Left ventricle myocardium inferior (tissue), 1 donor: ENCODE results near the gene GCK. TPM values are rescaled to one million over a fixed set of nuclear protein-coding genes. Genes with fewer than 3 reads are reported as not detected.

ENCODE experiments used
- DNase-seq: peaks from one replicate; pipeline ENCODE4 v3.0.0-alpha.2; 2020
- H3K27ac ChIP-seq: fragments of 200-600 bp; replicated peaks from 2 replicates; pipeline ENCODE4 v1.8.0; 2021
- H3K27me3 ChIP-seq: fragments of 200-600 bp; 2 replicates; pipeline ENCODE4 v1.8.0; 2021; ENCODE audit warnings: low read depth
- H3K36me3 ChIP-seq: fragments of 200-600 bp; 2 replicates; pipeline ENCODE4 v1.8.0; 2021
- H3K4me1 ChIP-seq: fragments of 200-600 bp; 2 replicates; pipeline ENCODE4 v1.8.0; 2021
- H3K4me3 ChIP-seq: fragments of 200-600 bp; 2 replicates; pipeline ENCODE4 v1.8.0; 2021; ENCODE audit warnings: mild to moderate bottlenecking, moderate library complexity
- H3K9me3 ChIP-seq: fragments of 200-600 bp; replicated peaks from 2 replicates; pipeline ENCODE4 v1.8.0; 2021
- CTCF ChIP-seq: fragments of 200-600 bp; IDR thresholded peaks from 2 replicates; pipeline ENCODE4 v1.8.0; 2021; ENCODE audit warnings: antibody characterized with exemption, mild to moderate bottlenecking, borderline replicate concordance
- intact Hi-C: fragments of 100-400 bp; cut with micrococcal nuclease; formaldehyde crosslinking; loops from one replicate; pipeline ENCODE4 v1.11.0; 2022
- total RNA-seq: library from RNA; stranded (reverse); fragmentation: NEBNext Ultra II Directional; extraction: Animal tissue kit (Norgen Biotek cat#: 25700); gene quantifications from one replicate; pipeline ENCODE4 v1.2.1, GENCODE V29; 2021
- donor health status: DM: no; HTN: yes; CAD: no; lungs with severe emphysema.

GCK gene
- total RNA-seq, 1 donor from 2014 or later = 0.49 TPM

GRCh38 chr7:44110719-44111635 is 78.3 kb downstream of the GCK start:
- intact Hi-C loops = no loop called here
- H3K9me3 ChIP-seq = no peaks in the 10 kb centered on the region
- H3K27me3 ChIP-seq = no peaks in the 10 kb centered on the region
- no peak overlapping the region for H3K4me3 ChIP-seq
- H3K4me1 ChIP-seq = peaks cover 22% of the 10 kb centered on the region
- no peak for DNase-seq
- no peak overlapping the region for H3K27ac ChIP-seq
- peaks cover 9% of the 10 kb centered on the region for H3K36me3 ChIP-seq
- TF ChIP-seq CTCF = no peak

GRCh38 chr7:44109991-44110390 is 79.2 kb downstream of the GCK start:
- Histone ChIP-seq H3K4me3 (no peak overlapping the region), H3K27me3 (peaks cover 2% of the 10 kb centered on the region), H3K4me1 (peaks cover 24% of the 10 kb centered on the region), H3K27ac (no peak overlapping the region), H3K9me3 (no peaks in the 10 kb centered on the region), H3K36me3 (peaks cover under 1% of the 10 kb centered on the region)
- intact Hi-C loops = no loop called here
- no peak for TF ChIP-seq CTCF
- no peak for DNase-seq

- DNase-seq = no peak
- TF ChIP-seq CTCF = no peak
- Histone ChIP-seq H3K9me3 (no peaks in the 10 kb centered on the region), H3K27me3 (peaks cover 10% of the 10 kb centered on the region), H3K4me3 (no peak overlapping the region), H3K4me1 (peaks cover 25% of the 10 kb centered on the region), H3K36me3 (no peaks in the 10 kb centered on the region), H3K27ac (no peak overlapping the region)
- intact Hi-C loops = no loop called here
Measured at GRCh38 chr7:44108768-44109750, 80.2 kb downstream of the GCK start.

- no peak overlapping the region for H3K27ac ChIP-seq
- peaks cover 10% of the 10 kb centered on the region for H3K27me3 ChIP-seq
- no peak for DNase-seq
Measured at GRCh38 chr7:44107961-44108767, 81.1 kb downstream of the GCK start.

More at GRCh38 chr7:44107961-44108767, 81.1 kb downstream of the GCK start:
- peaks cover 21% of the 10 kb centered on the region for H3K4me1 ChIP-seq
- no peaks in the 10 kb centered on the region for H3K36me3 ChIP-seq
- no peak overlapping the region for H3K4me3 ChIP-seq
- no peak for TF ChIP-seq CTCF
- H3K9me3 ChIP-seq = no peaks in the 10 kb centered on the region
- intact Hi-C loops = no loop called here
